Trophoblast cell (in vitro differentiated cells and primary cell): ENCODE data around the gene ZW10.

Experiments used
- DNase-seq, 2 donors: peaks; one replicate each; pipeline ENCODE4 v3.0.0-alpha.2; 2016
- H2AFZ ChIP-seq: 2 replicates; pipeline ENCODE4 v1.6.1; 2013; ENCODE audit warnings: low read length, moderate library complexity, mild to moderate bottlenecking; ENCODE audit not compliant: insufficient read depth, poor library complexity
- H2AK5ac ChIP-seq: 2 replicates; pipeline ENCODE4 v1.6.1; 2013; ENCODE audit warnings: mild to moderate bottlenecking, low read length
- H2BK120ac ChIP-seq: 2 replicates; pipeline ENCODE4 v1.6.1; 2013; ENCODE audit warnings: low read length, mild to moderate bottlenecking, moderate library complexity; ENCODE audit not compliant: insufficient read depth, poor library complexity
- H2BK12ac ChIP-seq: 2 replicates; pipeline ENCODE4 v1.6.1; 2013; ENCODE audit warnings: mild to moderate bottlenecking, low read length, moderate library complexity
- H2BK5ac ChIP-seq: 2 replicates; pipeline ENCODE4 v1.6.1; 2013; ENCODE audit warnings: low read length, low read depth, moderate library complexity, mild to moderate bottlenecking; ENCODE audit not compliant: poor library complexity
- H3K14ac ChIP-seq: 2 replicates; pipeline ENCODE4 v1.6.1; 2013; ENCODE audit warnings: mild to moderate bottlenecking, low read length
- H3K18ac ChIP-seq: 2 replicates; pipeline ENCODE4 v1.6.1; 2013; ENCODE audit warnings: mild to moderate bottlenecking, low read length
- H3K23ac ChIP-seq: 2 replicates; pipeline ENCODE4 v1.6.1; 2013; ENCODE audit warnings: low read length
- H3K27ac ChIP-seq: 2 replicates; pipeline ENCODE4 v1.5.1; 2013; ENCODE audit warnings: low read depth, mild to moderate bottlenecking, inconsistent platforms, low read length, moderate library complexity
- H3K27me3 ChIP-seq: 2 replicates; pipeline ENCODE4 v1.6.1; 2013; ENCODE audit warnings: inconsistent platforms, mild to moderate bottlenecking, low read length, moderate library complexity; ENCODE audit not compliant: insufficient read depth
- H3K36me3 ChIP-seq, 2 experiments: 1 replicate in 1 of 2; 2 replicates in 1 of 2; pipeline ENCODE4 v1.6.1; 2013; ENCODE audit warnings: low read length in 2 of 2, mild to moderate bottlenecking in 2 of 2, moderate library complexity in 1 of 2; ENCODE audit not compliant: insufficient read depth in 2 of 2, control insufficient read depth in 1 of 2
- H3K4ac ChIP-seq: 2 replicates; pipeline ENCODE4 v1.6.1; 2013; ENCODE audit warnings: low read depth, mild to moderate bottlenecking, low read length, moderate library complexity
- H3K4me1 ChIP-seq, 2 experiments: 1 replicate in 1 of 2; 2 replicates in 1 of 2; pipeline ENCODE4 v1.6.1; 2013; ENCODE audit warnings: low read length in 2 of 2, mild to moderate bottlenecking in 2 of 2, moderate library complexity in 1 of 2; ENCODE audit not compliant: insufficient read depth in 2 of 2, control insufficient read depth in 1 of 2
- H3K4me2 ChIP-seq: 2 replicates; pipeline ENCODE4 v1.6.1; 2013; ENCODE audit warnings: inconsistent platforms, mild to moderate bottlenecking, low read length, moderate library complexity
- H3K4me3 ChIP-seq: 2 replicates; pipeline ENCODE4 v1.5.1; 2013; ENCODE audit warnings: mild to moderate bottlenecking, low read depth, low read length, inconsistent platforms
- H3K79me1 ChIP-seq: one replicate; pipeline ENCODE4 v1.6.1; 2013; ENCODE audit warnings: low read length
- H3K79me2 ChIP-seq: 2 replicates; pipeline ENCODE4 v1.6.1; 2013; ENCODE audit warnings: low read length, mild to moderate bottlenecking; ENCODE audit not compliant: control insufficient read depth, insufficient read depth, poor library complexity
- H3K9ac ChIP-seq: 2 replicates; pipeline ENCODE4 v1.6.1; 2013; ENCODE audit warnings: mild to moderate bottlenecking, low read length
- H3K9me3 ChIP-seq: 2 replicates; pipeline ENCODE4 v1.6.1; 2013; ENCODE audit warnings: low read depth, mild to moderate bottlenecking, control low read depth, inconsistent platforms, low read length; ENCODE audit not compliant: insufficient read depth
- H4K12ac ChIP-seq: 2 replicates; pipeline ENCODE4 v1.6.1; 2013; ENCODE audit warnings: low read depth, mild to moderate bottlenecking, low read length, moderate library complexity
- H4K8ac ChIP-seq: 2 replicates; pipeline ENCODE4 v1.6.1; 2013; ENCODE audit warnings: low read depth, mild to moderate bottlenecking, low read length, moderate library complexity
- H4K91ac ChIP-seq: one replicate; pipeline ENCODE4 v1.6.1; 2013; ENCODE audit warnings: low read depth, mild to moderate bottlenecking, low read length, moderate library complexity
- WGBS: extraction: QIAGEN DNeasy Blood & Tissue Kit; methylation state at CpG from one replicate; pipeline ENCODE4 v1.1.7; 2013; ENCODE audit warnings: missing lambda C conversion rate; ENCODE audit not compliant: insufficient read length, insufficient coverage; ENCODE audit errors: extremely low coverage; 5-methylcytosine and 5-hydroxymethylcytosine counted together

The ZW10 gene

GRCh38 chr11:113760241-113760640 lies 13.3 kb downstream of the ZW10 start:
- H4K8ac ChIP-seq, result no peak overlapping the region
- H2BK12ac ChIP-seq, result no peak overlapping the region
- no peak for DNase-seq
- no peaks in the 10 kb centered on the region for H3K27me3 ChIP-seq
- no peak overlapping the region for H3K4ac ChIP-seq
- H3K4me3 ChIP-seq, result no peak overlapping the region
- H3K9ac ChIP-seq, result no peak overlapping the region
- H2AK5ac ChIP-seq, result no peak overlapping the region
- H4K12ac ChIP-seq, result no peak overlapping the region
- H3K23ac ChIP-seq, result no peak overlapping the region
- H2AFZ ChIP-seq, result no peak overlapping the region
- no peak overlapping the region for H2BK5ac ChIP-seq
- no peak overlapping the region for H3K4me2 ChIP-seq
- H2BK120ac ChIP-seq, result no peak overlapping the region
- no peak overlapping the region for H3K14ac ChIP-seq
- no peaks in the 10 kb centered on the region for H3K4me1 ChIP-seq
- no peaks in the 10 kb centered on the region for H3K79me1 ChIP-seq
- no peak overlapping the region for H3K27ac ChIP-seq
- no peak overlapping the region for H3K18ac ChIP-seq
- no peaks in the 10 kb centered on the region for H3K9me3 ChIP-seq
- H3K79me2 ChIP-seq, result no peaks in the 10 kb centered on the region
- H4K91ac ChIP-seq, result no peak overlapping the region
- peaks cover 9 to 17% of the 10 kb centered on the region in 2 experiments for H3K36me3 ChIP-seq
- no CpG with 5 or more reads among the region's 3 CpGs for WGBS

- no peak overlapping the region for H2AK5ac ChIP-seq
- no peak for DNase-seq
- no peak overlapping the region for H3K9ac ChIP-seq
- H3K4me1 ChIP-seq, result no peaks in the 10 kb centered on the region
- H3K79me1 ChIP-seq, result no peaks in the 10 kb centered on the region
- H3K4ac ChIP-seq, result no peak overlapping the region
- no peak overlapping the region for H4K91ac ChIP-seq
- H3K14ac ChIP-seq, result no peak overlapping the region
- no peak overlapping the region for H2BK120ac ChIP-seq
- no peak overlapping the region for H3K23ac ChIP-seq
- no peak overlapping the region for H4K12ac ChIP-seq
- peaks cover 3 to 12% of the 10 kb centered on the region in 2 experiments for H3K36me3 ChIP-seq
- H3K27me3 ChIP-seq, result no peaks in the 10 kb centered on the region
- no peaks in the 10 kb centered on the region for H3K9me3 ChIP-seq
- H3K4me3 ChIP-seq, result no peak overlapping the region
- no peak overlapping the region for H2AFZ ChIP-seq
- H3K18ac ChIP-seq, result no peak overlapping the region
- no peak overlapping the region for H2BK12ac ChIP-seq
- no CpG with 5 or more reads among the region's 3 CpGs for WGBS
- no peaks in the 10 kb centered on the region for H3K79me2 ChIP-seq
- no peak overlapping the region for H4K8ac ChIP-seq
- H2BK5ac ChIP-seq, result no peak overlapping the region
- H3K4me2 ChIP-seq, result no peak overlapping the region
- H3K27ac ChIP-seq, result no peak overlapping the region
Measured at GRCh38 chr11:113752932-113753331, 20.6 kb downstream of the ZW10 start.

GRCh38 chr11:113736323-113736722 lies 37.2 kb downstream of the ZW10 start:
- no peak overlapping the region for H3K23ac ChIP-seq
- no peak overlapping the region for H4K91ac ChIP-seq
- H3K4me1 ChIP-seq, result no peaks in the 10 kb centered on the region
- no peak overlapping the region for H3K4me2 ChIP-seq
- no peak overlapping the region for H3K4ac ChIP-seq
- no CpG with 5 or more reads among the region's 1 CpG for WGBS
- no peak overlapping the region for H2BK5ac ChIP-seq
- no peak overlapping the region for H3K27ac ChIP-seq
- H2AFZ ChIP-seq, result no peak overlapping the region
- no peak overlapping the region for H2AK5ac ChIP-seq
- no peaks in the 10 kb centered on the region for H3K9me3 ChIP-seq
- peaks cover 6 to 26% of the 10 kb centered on the region in 2 experiments for H3K36me3 ChIP-seq
- H3K79me1 ChIP-seq, result no peaks in the 10 kb centered on the region
- no peak overlapping the region for H3K18ac ChIP-seq
- H4K12ac ChIP-seq, result no peak overlapping the region
- DNase-seq, result no peak
- H3K9ac ChIP-seq, result no peak overlapping the region
- no peak overlapping the region for H4K8ac ChIP-seq
- no peaks in the 10 kb centered on the region for H3K27me3 ChIP-seq
- H3K4me3 ChIP-seq, result no peak overlapping the region
- H3K14ac ChIP-seq, result no peak overlapping the region
- H3K79me2 ChIP-seq, result no peaks in the 10 kb centered on the region
- no peak overlapping the region for H2BK12ac ChIP-seq
- H2BK120ac ChIP-seq, result no peak overlapping the region

GRCh38 chr11:113732092-113732491 lies 41.4 kb downstream of the ZW10 start:
- Histone ChIP-seq H3K18ac (no peak overlapping the region), H3K79me1 (no peaks in the 10 kb centered on the region), H4K8ac (no peak overlapping the region), H3K27ac (no peak overlapping the region), H3K14ac (no peak overlapping the region), H3K9me3 (no peaks in the 10 kb centered on the region), H3K4me2 (no peak overlapping the region), H2AFZ (no peak overlapping the region), H2BK120ac (no peak overlapping the region), H2BK12ac (no peak overlapping the region), H2BK5ac (no peak overlapping the region), H2AK5ac (no peak overlapping the region), H4K12ac (no peak overlapping the region), H3K79me2 (no peaks in the 10 kb centered on the region), H4K91ac (no peak overlapping the region), H3K4me3 (no peak overlapping the region), H3K4me1 (no peaks in the 10 kb centered on the region), H3K23ac (no peak overlapping the region), H3K36me3 (peaks cover 3 to 13% of the 10 kb centered on the region in 2 experiments), H3K27me3 (no peaks in the 10 kb centered on the region), H3K4ac (no peak overlapping the region), H3K9ac (no peak overlapping the region)
- no CpG with 5 or more reads among the region's 5 CpGs for WGBS
- no peak for DNase-seq
